Left forelimb (tissue), 1 donor: ENCODE results near the gene BPIFB1.

Experiments used
- DNase-seq: peaks from one replicate; pipeline ENCODE4 v3.0.0-alpha.2; 2018; ENCODE audit warnings: low spot score

BPIFB1 gene

GRCh38 chr20:33328157-33329137 lies 45.4 kb downstream of the BPIFB1 start:
- no peak for DNase-seq

DNA sequence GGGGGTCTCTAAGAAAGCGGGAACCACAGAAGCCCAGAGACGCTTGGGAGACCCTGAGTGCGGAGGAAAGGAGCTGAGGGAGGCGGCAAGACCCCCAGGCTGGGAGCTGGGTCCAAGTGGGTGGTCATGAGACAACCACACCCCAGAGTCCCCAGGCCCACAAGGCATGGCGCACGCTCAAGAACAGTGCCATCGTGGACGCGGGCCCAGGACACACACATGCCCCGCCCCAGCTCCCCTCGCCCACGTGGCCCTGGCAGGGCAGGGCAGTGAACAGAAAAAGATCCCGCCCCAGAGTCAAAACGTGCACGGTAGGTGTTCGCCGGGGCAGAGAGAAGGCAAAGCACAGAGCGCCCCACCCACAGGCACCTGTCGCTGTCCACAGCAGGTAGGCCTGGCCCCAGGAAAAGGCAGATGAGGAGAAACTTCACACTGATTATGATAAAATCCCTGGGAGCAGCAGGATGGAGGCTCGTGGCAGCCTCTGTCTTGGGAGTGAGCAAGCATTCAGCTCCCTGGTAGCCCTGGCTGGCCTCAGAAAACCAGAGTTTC lies 50.0 kb downstream of the BPIFB1 start:
- DNase-seq = no peak

DNA sequence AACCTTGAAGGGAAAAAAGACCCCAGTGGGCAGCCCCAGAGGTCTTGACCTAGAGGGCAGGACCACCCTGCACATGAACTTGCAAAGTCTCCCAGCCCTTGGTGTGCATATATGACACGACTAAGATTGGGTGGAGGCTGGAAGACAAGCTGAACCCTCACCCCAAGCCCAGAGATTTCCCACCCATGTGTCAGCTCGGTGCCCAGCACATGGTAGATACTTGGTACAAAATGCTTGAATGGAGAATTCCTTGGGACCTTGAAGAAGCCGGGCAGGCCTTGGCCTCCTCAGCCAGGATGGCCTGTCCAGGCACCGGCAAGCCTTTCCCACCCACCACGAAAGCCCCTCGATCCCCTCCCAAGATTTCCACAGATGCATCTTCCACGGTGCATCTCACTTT lies 50.6 kb downstream of the BPIFB1 start:
- DNase-seq = no peak

DNA sequence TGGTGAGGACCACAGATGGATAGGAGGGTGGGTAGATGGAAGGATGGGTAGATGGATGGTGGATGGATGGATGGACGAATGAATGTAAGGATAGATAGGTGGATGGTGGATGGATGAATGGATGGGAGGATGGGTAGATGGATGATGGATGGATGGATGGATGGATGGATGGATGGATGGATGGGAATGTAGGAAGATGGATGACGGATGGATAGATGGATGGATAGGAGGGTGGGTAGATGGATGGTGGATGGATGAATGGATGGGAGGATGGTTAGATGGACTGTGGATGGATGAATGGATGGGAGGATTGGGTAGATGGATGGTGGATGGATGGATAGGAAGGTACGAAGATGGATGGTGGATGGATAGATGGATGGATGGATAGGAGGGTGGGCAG lies 51.1 kb downstream of the BPIFB1 start:
- DNase-seq = no peak

DNA sequence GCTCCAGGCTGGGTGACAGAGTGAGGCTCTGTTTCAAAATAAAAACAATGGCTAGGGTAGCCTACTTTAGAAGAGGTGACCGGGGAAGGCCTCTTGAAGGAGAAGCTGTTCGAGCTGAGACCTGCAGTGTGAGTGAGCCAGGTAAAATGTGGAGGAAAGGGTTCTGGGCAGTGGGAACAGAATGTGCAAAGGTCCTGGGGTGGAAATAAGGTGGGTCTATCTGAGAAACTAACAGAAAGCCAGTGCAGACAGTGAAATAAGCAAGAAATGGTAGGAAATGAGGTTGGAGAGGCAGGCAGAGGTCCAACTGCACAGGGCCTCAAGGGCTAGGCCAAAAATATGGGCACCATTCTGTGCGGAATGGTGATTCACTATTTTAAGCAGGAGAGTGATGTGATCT lies 53.4 kb downstream of the BPIFB1 start:
- DNase-seq = no peak

- DNase-seq = no peak
Measured at GRCh38 chr20:33337119-33337518, 54.1 kb downstream of the BPIFB1 start.

DNA sequence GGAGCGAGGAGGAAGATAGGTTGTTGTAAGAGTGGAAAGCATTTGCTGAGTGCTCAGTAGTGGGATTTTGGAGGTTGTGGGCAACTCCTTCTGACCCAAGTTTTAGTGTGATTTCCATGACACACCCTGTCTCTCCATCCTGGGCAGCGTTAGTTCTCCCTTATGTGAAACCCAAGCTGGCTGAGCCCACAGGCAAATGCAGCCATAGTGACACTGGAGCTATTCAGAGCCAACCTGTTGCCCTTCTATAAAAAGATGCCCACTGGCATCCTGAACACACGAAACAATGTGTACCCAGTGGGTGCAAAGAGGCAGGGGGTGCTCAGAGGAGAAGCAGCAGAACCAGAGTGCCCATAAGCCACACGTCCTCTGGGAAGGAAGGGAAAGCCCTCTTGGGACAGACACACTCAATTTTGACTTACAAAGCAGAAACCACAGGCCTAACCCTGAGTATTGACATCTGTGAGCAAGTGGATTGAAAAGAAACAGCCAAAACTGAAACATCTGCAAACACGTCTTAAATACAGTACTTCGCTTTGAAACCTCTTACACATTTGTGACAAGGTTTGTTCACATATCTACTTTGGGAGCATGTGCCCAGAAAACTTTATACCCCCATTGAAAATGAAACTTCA lies 54.6 kb downstream of the BPIFB1 start:
- no peak for DNase-seq

DNA sequence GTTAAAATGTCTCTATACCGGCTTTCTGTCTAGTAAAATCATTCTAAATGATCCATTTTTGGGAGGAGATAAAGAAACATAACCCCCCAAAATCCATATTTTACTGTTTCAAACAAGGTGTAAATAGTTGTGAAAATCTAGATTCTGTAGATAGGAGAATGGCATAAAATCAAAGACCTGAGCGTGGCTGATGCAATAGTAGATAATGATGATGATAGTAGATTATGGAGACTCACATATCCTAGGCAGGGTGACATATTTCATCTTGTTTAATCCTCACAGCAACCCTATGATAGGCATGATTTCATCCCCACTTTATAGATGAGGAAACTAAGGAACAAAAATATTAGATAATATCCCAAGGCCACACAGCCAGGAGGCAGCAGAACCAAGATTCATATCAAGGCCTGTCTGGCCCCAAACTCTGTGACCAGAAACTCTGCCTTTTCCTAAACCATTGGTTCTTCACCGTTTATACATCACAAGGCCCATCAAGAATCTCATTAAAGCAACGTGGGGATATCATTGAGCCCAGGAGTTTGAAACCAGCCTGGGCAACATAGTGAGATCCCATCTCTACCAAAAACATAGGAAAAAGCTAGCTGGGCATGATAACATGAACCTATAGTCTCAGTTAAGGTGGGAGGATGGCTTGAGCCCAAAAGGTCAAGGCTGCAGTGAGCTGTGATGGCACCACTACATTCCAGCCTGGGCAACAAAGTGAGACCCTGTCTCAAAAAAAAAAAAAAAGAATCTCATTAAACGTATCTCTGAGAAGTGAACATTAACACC lies 55.6 kb downstream of the BPIFB1 start:
- DNase-seq = no peak

DNA sequence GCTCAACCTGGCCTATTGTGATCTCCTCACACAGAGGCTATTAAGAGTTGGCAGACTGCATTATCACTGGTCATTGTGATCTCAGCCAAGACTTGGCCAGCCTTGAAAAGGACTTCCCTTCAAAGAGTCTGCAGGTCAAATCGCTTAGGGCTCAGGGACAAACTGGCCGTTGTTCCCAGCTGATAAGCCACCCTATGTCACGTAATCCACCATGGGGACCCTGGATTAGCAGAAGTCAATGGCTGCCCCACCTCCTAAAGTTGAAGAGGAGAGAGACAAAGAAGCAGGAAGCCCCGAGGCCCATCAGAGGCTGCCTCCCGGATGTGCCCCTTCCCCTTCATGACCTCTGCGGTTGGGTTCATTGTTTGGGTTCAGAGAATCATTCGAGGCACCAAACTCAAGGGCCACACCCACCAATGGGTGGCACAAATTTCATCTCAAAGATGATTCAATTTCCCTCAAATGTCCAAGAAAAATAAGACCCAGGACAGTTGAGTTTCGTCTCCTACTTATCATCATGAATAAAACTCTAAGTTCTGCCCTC lies 56.6 kb downstream of the BPIFB1 start:
- DNase-seq = no peak

GRCh38 chr20:33343521-33343920 lies 60.5 kb downstream of the BPIFB1 start:
- no peak for DNase-seq

GRCh38 chr20:33345342-33345741 lies 62.3 kb downstream of the BPIFB1 start:
- no peak for DNase-seq

DNA sequence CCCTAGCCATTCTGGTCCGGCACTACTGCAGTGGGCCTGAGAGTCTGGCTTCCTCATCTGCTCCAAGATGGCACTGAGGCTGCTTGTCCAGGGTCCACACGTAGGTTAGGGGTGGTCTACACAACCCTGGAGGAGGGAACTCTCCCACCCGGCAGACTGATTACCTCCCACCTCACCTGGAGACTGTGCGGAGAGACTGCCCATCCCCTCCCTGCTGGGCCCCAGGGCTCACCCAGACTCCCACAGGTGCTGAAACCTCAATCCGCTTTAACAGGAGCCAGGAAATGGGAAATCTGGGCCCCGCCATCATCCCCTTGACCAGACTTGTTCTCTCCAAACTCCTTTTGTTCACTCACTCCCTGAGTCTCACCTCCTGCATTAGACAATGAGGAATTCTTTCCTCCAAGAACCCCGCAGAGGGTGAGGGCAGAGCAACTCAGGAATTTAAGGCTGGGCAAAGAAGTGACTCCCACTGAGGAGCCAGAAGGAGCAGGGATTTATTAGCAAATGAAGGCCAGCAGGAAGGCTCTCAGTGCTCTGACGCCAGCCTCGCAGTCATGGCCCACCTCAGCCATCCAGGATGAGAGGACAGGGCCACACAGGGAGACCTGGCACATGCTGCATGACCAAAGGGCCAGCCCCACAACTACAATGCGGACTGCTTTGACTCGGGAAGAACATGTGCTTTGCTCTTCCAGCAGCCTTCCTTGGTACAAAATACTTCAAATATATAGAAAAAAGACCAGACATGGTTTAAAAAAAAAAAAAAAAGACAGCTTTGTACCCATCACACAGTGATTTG lies 65.3 kb downstream of the BPIFB1 start:
- no peak for DNase-seq

DNA sequence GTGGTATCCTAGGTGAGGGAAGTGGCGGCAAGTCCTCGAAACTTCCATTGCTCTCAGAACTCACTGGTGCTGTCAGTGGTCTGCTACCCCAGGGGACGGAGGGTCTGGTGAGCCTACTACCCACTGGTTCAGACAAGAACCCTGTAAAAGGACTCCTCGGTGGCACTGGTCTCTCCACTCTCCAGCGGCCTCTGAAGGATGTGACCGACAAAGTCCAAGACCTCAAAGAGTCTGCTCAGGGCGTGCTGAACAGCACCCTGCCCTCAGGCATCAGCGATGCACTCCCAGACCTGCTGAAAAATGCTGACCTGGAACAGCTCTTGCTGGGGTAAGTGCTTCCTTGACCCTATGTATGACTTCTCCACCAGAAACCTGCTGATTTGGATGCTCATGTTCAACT lies 66.5 kb downstream of the BPIFB1 start:
- DNase-seq = no peak

GRCh38 chr20:33351696-33352095 lies 68.7 kb downstream of the BPIFB1 start:
- no peak for DNase-seq

DNA sequence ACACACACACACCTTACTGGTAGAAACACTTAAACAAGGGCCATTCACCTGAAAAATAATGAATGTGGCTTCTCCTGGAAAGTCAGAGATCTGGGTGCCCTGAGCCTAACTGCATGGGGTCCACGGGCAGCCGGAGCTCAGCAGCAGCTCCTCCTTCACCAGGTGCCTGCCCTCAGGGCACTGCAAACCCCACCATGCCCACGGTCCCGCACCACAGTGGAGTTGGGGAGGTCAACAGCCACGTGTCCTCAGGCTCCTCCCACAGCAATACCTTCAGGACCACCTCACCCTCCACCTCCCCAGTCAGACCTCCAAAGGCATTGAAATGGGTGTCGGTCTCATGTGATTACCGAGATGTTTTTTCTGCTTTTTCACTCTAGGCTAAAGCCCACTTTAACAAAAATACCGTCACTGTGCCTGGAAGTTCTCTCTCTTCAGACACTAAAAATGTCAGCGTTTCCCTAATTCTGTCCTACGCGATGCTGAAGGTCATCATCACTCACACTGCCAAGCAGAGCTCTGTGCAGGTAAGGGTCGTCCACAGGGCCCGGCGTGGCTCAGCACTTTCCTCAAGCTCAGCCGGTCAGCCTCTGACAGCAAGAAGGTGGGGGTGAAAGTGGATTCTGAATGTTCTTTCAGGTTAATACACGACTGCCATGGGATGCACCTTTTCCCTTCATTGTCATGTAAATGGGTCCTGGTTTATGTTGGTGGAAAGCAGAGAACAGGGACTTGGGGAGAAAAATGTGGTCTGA lies 69.4 kb downstream of the BPIFB1 start:
- DNase-seq = no peak

DNA sequence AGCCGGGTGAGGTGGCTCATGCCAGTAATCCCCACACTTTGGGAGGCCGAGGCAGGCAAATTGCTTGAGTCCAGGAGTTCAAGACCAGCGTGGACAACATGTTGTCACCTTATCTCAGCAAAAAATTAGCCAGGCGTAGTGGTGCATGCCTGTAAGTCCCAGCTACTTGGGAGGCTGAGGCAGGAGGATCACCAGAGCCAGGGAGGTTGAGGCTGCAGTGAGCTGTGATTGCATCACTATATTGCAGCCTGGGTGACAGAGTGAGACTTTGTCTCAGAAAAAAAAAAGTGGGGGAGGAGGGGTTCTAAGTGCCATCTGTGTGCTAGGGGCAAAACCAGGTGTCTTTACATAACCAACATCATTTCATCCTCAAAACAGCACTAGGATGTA lies 70.0 kb downstream of the BPIFB1 start:
- no peak for DNase-seq
